Pancreas (tissue), 10 donors: Measurements from ENCODE around the gene AOPEP. TPM values are rescaled to one million over a fixed set of nuclear protein-coding genes. Genes with fewer than 3 reads are reported as not detected.
A peak's percentile ranks its signal among the peaks of the same experiment; 100 is the strongest.

Source experiments
- ATAC-seq, 4 donors: fragments of 200-7000 bp; cut with Tn5 transposase; one replicate each; pipeline versions ENCODE4 v1.8.0 to v1.9.1; 2020; ENCODE audit warnings: mild to moderate bottlenecking in 4 of 4, moderate library complexity in 4 of 4
- DNase-seq, 6 donors: peaks; one replicate each; pipeline ENCODE4 v3.0.0-alpha.2; 2020
- FAIRE-seq: peaks from 2 replicates; lab custom pipeline; 2012; peaks lifted over from hg19 to GRCh38; lab: Jason Lieb, UNC
- H3K27ac ChIP-seq, 4 donors: fragments of 200-600 bp; sonication (generic); 1 replicate in 3 of 4; 2 replicates in 1 of 4; pipeline versions ENCODE4 v1.5.0 to v1.8.0; 2020
- H3K27me3 ChIP-seq, 4 donors: fragments of 200-600 bp; one replicate each; pipeline ENCODE4 v1.8.0; 2021
- H3K36me3 ChIP-seq, 3 donors: fragments of 200-600 bp; sonication (generic) in 1 of 3; one replicate each; pipeline versions ENCODE4 v1.5.0 to v1.8.0; 2020 to 2021
- H3K4me1 ChIP-seq, 3 donors: fragments of 200-600 bp; one replicate each; pipeline ENCODE4 v1.8.0; 2021
- H3K4me3 ChIP-seq, 4 donors: fragments of 200-600 bp; sonication (generic) in 2 of 4; one replicate each; pipeline versions ENCODE4 v1.5.0 to v1.8.0; 2020 to 2021
- H3K9me3 ChIP-seq, 4 donors: fragments of 200-600 bp; one replicate each; pipeline ENCODE4 v1.8.0; 2021
- WGBS, 2 donors: extraction: QIAGEN DNeasy Blood & Tissue Kit; methylation state at CpG; one replicate each; pipeline ENCODE4 v1.1.7; 2013; 5-methylcytosine and 5-hydroxymethylcytosine counted together
- intact Hi-C, 3 donors: fragments of 100-400 bp; cut with DNase I; formaldehyde crosslinking; loops; one replicate each; pipeline versions ENCODE4 v1.11.1 to v1.14.2; 2022
- polyA plus RNA-seq, 2 donors: library from polyadenylated mRNA; stranded (reverse); fragments of 200-250 nt; gene quantifications; one replicate each; pipeline ENCODE4 v1.2.3, GENCODE V29; 2013
- total RNA-seq, 6 donors: library from RNA; stranded (reverse); fragmentation: NEBNext Ultra II Directional in 4 of 6; extraction: Animal tissue kit (Norgen Biotek cat#: 25700) in 4 of 6; gene quantifications; one replicate each; pipeline versions ENCODE4 v1.2.1 to v1.2.4, GENCODE V29; 2021 to 2023
- TF ChIP-seq, protein P1 (sequence below), 4 donors: fragments of 200-600 bp; sonication (generic) in 3 of 4; IDR thresholded peaks; one replicate each; pipeline versions ENCODE4 v1.5.0 to v1.8.0; 2021; ENCODE audit warnings: antibody characterized with exemption in 4 of 4
- donor health status: healthy with polysubstance abuse.
- donor health status: DM: no; HTN: no; CAD: no; lungs with moderate emphysema.
- donor health status: DM: no; HTN: no; CAD: no.
- donor health status: control.
- donor health status: control.
- donor health status: Bipolar disorder and iron deficiency.
- donor health status: DM: yes; HTN: yes; CAD: no.
- donor health status: DM: no; HTN: no; CAD: no.
- donor health status: DM: no; HTN: no; CAD: no.
- donor health status: DM: yes; HTN: yes; CAD: no.

Gene AOPEP
- total and polyA plus RNA-seq, 8 donors = 50.5 to 140 (median 76.7) TPM

DNA sequence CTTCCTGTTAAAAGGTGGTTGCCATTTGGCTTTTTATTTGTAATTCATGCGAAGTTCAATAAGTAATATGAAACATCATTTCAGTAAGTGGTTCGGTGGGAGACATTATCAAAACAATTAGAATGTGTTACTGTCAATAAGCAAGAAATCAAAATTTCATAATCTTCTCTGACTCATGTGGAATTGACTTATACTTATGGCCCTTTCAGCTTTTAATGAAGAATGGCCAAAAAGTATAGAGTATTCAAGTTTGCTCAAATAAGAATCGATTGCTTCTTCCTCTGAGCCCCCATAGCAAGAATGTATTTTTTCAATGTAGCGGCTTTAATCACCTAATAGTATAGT is 174.5 kb downstream of the AOPEP start:
- H3K27ac ChIP-seq = peak overlapping the region in 2 of 4 donors; percentile 24 to 38
- no peaks in the 10 kb centered on the region for H3K27me3 ChIP-seq
- ATAC-seq (peak in 2 of 4 donors; percentile 14 to 41), DNase-seq (no peak), FAIRE-seq (no peak)
- no peaks in the 10 kb centered on the region for H3K36me3 ChIP-seq
- intact Hi-C loops = no loop called here
- TF ChIP-seq, protein P1, sequence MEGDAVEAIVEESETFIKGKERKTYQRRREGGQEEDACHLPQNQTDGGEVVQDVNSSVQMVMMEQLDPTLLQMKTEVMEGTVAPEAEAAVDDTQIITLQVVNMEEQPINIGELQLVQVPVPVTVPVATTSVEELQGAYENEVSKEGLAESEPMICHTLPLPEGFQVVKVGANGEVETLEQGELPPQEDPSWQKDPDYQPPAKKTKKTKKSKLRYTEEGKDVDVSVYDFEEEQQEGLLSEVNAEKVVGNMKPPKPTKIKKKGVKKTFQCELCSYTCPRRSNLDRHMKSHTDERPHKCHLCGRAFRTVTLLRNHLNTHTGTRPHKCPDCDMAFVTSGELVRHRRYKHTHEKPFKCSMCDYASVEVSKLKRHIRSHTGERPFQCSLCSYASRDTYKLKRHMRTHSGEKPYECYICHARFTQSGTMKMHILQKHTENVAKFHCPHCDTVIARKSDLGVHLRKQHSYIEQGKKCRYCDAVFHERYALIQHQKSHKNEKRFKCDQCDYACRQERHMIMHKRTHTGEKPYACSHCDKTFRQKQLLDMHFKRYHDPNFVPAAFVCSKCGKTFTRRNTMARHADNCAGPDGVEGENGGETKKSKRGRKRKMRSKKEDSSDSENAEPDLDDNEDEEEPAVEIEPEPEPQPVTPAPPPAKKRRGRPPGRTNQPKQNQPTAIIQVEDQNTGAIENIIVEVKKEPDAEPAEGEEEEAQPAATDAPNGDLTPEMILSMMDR (IDR thresholded peaks at IDR 0.05) = no peak
- 67 to 94% methylated on average over 4 of the region's 4 CpGs for WGBS, 2 donors
- no peak overlapping the region for H3K4me3 ChIP-seq
- H3K4me1 ChIP-seq = peaks cover 0 to 7% (median 0%) of the 10 kb centered on the region in 3 donors
- no peaks in the 10 kb centered on the region for H3K9me3 ChIP-seq

DNA sequence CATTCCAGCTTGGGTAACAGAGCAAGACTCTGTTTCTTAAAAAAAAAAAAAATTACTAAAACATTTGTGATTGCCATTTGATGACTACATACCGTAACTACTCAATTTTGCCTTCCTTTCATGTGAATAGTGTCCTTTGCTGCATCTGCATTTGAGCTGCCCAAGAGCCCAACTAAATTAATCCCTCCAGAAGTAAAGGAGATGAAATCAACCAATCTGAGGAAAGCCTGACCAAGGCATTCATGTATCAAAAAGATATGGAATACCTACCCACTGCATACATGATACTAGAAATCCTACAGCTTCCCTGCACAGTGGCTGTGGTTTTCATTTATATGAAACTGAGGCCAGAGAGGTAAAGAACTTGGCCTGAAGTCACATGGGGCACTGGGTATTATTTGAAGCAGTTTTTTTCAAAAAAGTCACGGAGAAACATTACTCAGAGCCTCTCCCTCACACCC is 177.5 kb downstream of the AOPEP start:
- Histone ChIP-seq H3K4me3 (no peak overlapping the region), H3K36me3 (no peaks in the 10 kb centered on the region), H3K9me3 (no peaks in the 10 kb centered on the region), H3K27me3 (no peaks in the 10 kb centered on the region), H3K4me1 (peaks cover 0 to 21% (median 7%) of the 10 kb centered on the region in 3 donors), H3K27ac (no peak overlapping the region)
- DNase-seq = no peak
- FAIRE-seq = no peak
- TF ChIP-seq, protein P1 (IDR thresholded peaks at IDR 0.05) = no peak
- no peak for ATAC-seq
- WGBS, 2 donors = 93% methylated on average over 2 of the region's 2 CpGs
- intact Hi-C loops = no loop called here

DNA sequence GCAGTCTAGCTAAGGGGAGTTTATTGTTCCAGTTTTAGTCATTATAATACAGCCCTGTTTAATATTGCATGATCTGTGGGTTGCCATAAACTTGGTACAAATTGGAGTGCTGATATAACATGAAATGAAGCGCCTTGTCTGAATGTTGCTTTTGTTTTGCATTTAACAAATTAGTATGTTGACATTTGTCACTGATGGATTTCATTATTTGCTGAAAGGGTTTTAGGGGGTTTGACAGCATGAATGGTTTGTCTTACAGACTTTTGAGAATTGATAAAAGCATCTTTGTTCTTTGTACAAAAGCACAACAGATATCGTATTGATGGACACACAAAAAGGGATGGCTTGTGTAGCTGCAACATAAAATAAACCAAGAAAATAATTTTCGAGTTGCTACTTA is 178.3 kb downstream of the AOPEP start:
- WGBS, 2 donors = 85 to 86% methylated on average over 3 of the region's 3 CpGs
- Histone ChIP-seq H3K36me3 (no peaks in the 10 kb centered on the region), H3K9me3 (no peaks in the 10 kb centered on the region), H3K4me1 (peaks cover 0 to 21% (median 7%) of the 10 kb centered on the region in 3 donors), H3K27me3 (no peaks in the 10 kb centered on the region), H3K4me3 (no peak overlapping the region), H3K27ac (no peak overlapping the region)
- DNase-seq (no peak), FAIRE-seq (no peak), ATAC-seq (no peak)
- TF ChIP-seq, protein P1 (IDR thresholded peaks at IDR 0.05) = no peak
- intact Hi-C loops = no loop called here

DNA sequence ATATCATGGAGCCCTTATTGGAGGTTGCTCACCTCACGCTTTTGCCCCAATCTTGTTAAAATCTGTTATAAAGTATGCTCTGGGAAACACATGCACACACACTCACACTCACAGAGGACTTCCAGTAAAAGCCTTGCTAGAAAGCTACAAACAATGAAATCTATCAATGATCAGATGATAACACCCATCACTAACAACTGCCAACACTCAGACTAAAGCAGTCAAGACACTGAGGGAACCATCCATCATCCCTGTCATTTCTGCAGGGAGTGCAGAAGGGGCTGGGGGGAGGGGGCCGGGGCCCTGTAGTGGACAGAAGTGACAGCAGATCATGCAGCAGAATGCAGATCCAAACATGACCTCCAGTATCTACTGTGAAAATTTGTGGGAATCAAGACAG is 179.1 kb downstream of the AOPEP start:
- Histone ChIP-seq H3K9me3 (no peaks in the 10 kb centered on the region), H3K4me3 (no peak overlapping the region), H3K27ac (no peak overlapping the region), H3K4me1 (peaks cover 0 to 14% (median 7%) of the 10 kb centered on the region in 3 donors), H3K36me3 (no peaks in the 10 kb centered on the region), H3K27me3 (no peaks in the 10 kb centered on the region)
- intact Hi-C loops = no loop called here
- WGBS, 2 donors = 85 to 97% methylated on average over 2 of the region's 2 CpGs
- no peak for DNase-seq
- TF ChIP-seq, protein P1 (IDR thresholded peaks at IDR 0.05) = no peak
- ATAC-seq = no peak
- no peak for FAIRE-seq

DNA sequence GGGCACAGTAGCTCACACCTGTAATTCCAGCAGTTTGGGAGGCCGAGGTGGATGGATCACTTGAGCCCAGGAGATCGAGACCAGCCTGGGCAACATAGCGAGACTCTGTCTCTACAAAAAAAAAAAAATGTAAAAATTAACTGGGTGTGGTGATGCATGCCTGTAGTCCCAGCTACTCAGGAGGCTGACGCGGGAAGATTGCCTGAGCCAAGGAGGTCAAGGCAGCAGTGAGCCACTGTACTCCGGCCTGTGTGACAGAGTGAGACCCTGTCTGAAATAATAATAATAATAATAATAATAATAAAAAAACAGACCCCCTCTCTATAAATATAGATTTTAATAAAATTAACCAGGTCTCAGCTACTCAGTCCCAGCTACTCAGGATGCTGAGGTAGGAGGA is 179.7 kb downstream of the AOPEP start:
- H3K4me3 ChIP-seq = no peak overlapping the region
- peaks cover 0 to 14% (median 7%) of the 10 kb centered on the region in 3 donors for H3K4me1 ChIP-seq
- 94% methylated on average over 6 of the region's 6 CpGs for WGBS, 2 donors
- TF ChIP-seq, protein P1 (IDR thresholded peaks at IDR 0.05) = no peak
- no peaks in the 10 kb centered on the region for H3K9me3 ChIP-seq
- no peak for DNase-seq
- ATAC-seq = no peak
- no peak for FAIRE-seq
- no peak overlapping the region for H3K27ac ChIP-seq
- intact Hi-C loops = no loop called here
- no peaks in the 10 kb centered on the region for H3K27me3 ChIP-seq
- H3K36me3 ChIP-seq = no peaks in the 10 kb centered on the region
